Loucy (cell line): ENCODE data around the gene TJP2.

ENCODE experiments used
- H2AFZ ChIP-seq: fragments of 200-600 bp; sonication (generic); 2 replicates; pipeline ENCODE4 v1.6.0; 2016; ENCODE audit warnings: antibody characterized with exemption, mild to moderate bottlenecking, low read length, moderate library complexity
- H3F3A ChIP-seq: fragments of 200-600 bp; 2 replicates; pipeline ENCODE4 v1.6.0; 2016; ENCODE audit warnings: antibody characterized with exemption, low read depth, mild to moderate bottlenecking
- H3K27me3 ChIP-seq: fragments of 200-600 bp; sonication (generic); 2 replicates; pipeline ENCODE4 v1.6.1; 2014; ENCODE audit warnings: low read length, mild to moderate bottlenecking; ENCODE audit not compliant: insufficient read depth, poor library complexity, severe bottlenecking
- H3K36me3 ChIP-seq: fragments of 200-600 bp; sonication (generic); 2 replicates; pipeline ENCODE4 v1.6.1; 2016; ENCODE audit warnings: low read length; ENCODE audit not compliant: insufficient read depth
- H3K4me1 ChIP-seq: fragments of 200-600 bp; sonication (generic); 2 replicates; pipeline ENCODE4 v1.5.1; 2014; ENCODE audit warnings: low read length, mild to moderate bottlenecking; ENCODE audit not compliant: insufficient read depth, poor library complexity, severe bottlenecking
- H3K4me2 ChIP-seq: fragments of 200-600 bp; sonication (generic); 2 replicates; pipeline ENCODE4 v1.6.0; 2014; ENCODE audit warnings: antibody characterized with exemption, low read length, low read depth, mild to moderate bottlenecking; ENCODE audit not compliant: poor library complexity, severe bottlenecking
- H3K4me3 ChIP-seq: fragments of 200-600 bp; sonication (generic); 2 replicates; pipeline ENCODE4 v1.5.1; 2014; ENCODE audit warnings: low read length, mild to moderate bottlenecking, mixed read lengths; ENCODE audit not compliant: poor library complexity, severe bottlenecking
- H3K79me2 ChIP-seq: fragments of 200-600 bp; sonication (generic); 2 replicates; pipeline ENCODE4 v1.6.1; 2014; ENCODE audit warnings: low read length; ENCODE audit not compliant: insufficient read depth
- H3K9ac ChIP-seq: fragments of 200-600 bp; sonication (generic); 2 replicates; pipeline ENCODE4 v1.6.0; 2014; ENCODE audit warnings: mild to moderate bottlenecking, low read depth, low read length, moderate library complexity; ENCODE audit not compliant: poor library complexity, severe bottlenecking
- H3K9me2 ChIP-seq: fragments of 200-600 bp; sonication (generic); replicated peaks from 2 replicates; pipeline ENCODE4 v1.6.1; 2016; ENCODE audit warnings: low read depth, low read length, mixed read lengths
- H3K9me3 ChIP-seq: fragments of 200-600 bp; sonication (generic); 2 replicates; pipeline ENCODE4 v1.6.1; 2014; ENCODE audit warnings: mild to moderate bottlenecking, antibody characterized with exemption, low read length, low read depth; ENCODE audit not compliant: insufficient read depth
- H4K20me1 ChIP-seq: fragments of 200-600 bp; sonication (generic); 2 replicates; pipeline ENCODE4 v1.6.0; 2014; ENCODE audit warnings: antibody characterized with exemption, low read length, mild to moderate bottlenecking; ENCODE audit not compliant: insufficient read depth, poor library complexity, severe bottlenecking
- EZH2phosphoT487 ChIP-seq: fragments of 200-600 bp; IDR thresholded peaks from 2 replicates; pipeline ENCODE4 v1.6.1; 2018; ENCODE audit warnings: antibody characterized with exemption, mild to moderate bottlenecking, moderate library complexity, borderline replicate concordance
- TF ChIP-seq, protein P1 (sequence below): fragments of 200-600 bp; sonication (generic); conservative IDR thresholded peaks from 2 replicates; pipeline ENCODE4 v1.5.1; 2014; ENCODE audit warnings: mild to moderate bottlenecking, antibody characterized with exemption, low read length

TJP2 gene

DNA sequence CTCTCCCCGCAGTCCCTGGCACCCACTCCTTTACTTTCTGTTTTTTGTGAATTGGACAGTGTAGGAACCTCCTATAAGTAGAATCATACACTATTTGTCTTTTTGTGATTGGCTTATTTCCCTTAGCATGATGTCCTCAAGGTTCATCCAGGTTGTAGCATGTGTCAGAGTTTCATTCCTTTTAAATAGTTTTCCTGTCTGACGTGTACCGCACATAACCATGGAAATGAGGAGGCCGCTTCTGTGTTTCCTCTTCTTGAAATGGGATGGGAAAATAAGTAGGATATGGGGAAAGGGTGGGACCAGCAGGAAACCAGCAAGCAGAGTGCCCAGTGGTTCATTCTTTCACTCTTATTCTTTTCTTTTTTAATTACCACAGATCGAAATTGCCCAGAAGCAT, 78.4 kb downstream of the TJP2 start:
- H3K9ac ChIP-seq, result no peak overlapping the region
- peaks cover 83% of the 10 kb centered on the region; the same call in 1 of the 2 replicates for H3K36me3 ChIP-seq
- H3K27me3 ChIP-seq, result no peaks in the 10 kb centered on the region
- H4K20me1 ChIP-seq, result no peaks in the 10 kb centered on the region
- no peaks in the 10 kb centered on the region for H3K79me2 ChIP-seq
- H3K4me1 ChIP-seq, result no peaks in the 10 kb centered on the region
- H3K4me2 ChIP-seq, result no peak overlapping the region
- no peaks in the 10 kb centered on the region for H3F3A ChIP-seq
- TF ChIP-seq, protein P1, sequence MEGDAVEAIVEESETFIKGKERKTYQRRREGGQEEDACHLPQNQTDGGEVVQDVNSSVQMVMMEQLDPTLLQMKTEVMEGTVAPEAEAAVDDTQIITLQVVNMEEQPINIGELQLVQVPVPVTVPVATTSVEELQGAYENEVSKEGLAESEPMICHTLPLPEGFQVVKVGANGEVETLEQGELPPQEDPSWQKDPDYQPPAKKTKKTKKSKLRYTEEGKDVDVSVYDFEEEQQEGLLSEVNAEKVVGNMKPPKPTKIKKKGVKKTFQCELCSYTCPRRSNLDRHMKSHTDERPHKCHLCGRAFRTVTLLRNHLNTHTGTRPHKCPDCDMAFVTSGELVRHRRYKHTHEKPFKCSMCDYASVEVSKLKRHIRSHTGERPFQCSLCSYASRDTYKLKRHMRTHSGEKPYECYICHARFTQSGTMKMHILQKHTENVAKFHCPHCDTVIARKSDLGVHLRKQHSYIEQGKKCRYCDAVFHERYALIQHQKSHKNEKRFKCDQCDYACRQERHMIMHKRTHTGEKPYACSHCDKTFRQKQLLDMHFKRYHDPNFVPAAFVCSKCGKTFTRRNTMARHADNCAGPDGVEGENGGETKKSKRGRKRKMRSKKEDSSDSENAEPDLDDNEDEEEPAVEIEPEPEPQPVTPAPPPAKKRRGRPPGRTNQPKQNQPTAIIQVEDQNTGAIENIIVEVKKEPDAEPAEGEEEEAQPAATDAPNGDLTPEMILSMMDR, result no peak
- TF ChIP-seq EZH2phosphoT487, result no peak
- no peaks in the 10 kb centered on the region for H3K9me2 ChIP-seq
- H3K4me3 ChIP-seq, result no peak overlapping the region
- H2AFZ ChIP-seq, result no peak overlapping the region
- H3K9me3 ChIP-seq, result no peaks in the 10 kb centered on the region

DNA sequence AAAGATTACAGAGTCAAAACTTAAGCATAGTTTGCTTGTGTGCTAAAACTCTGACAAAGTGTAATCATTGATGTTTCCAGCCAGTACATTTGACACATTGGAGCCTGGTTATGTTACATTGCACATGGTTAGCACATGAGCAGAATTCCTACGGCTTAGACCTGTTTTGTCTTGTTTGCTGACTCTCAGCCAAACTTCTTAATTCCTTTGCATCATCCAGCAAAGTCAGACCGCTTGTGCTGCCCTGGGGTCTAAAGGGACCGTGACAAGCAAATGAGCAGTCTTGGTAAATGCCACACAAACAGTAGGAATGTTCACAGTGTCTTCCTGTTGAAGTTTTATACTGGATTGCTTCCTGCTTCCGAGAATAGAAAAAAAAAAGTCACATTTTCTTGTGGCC, 79.0 kb downstream of the TJP2 start:
- Histone ChIP-seq H2AFZ (no peak overlapping the region), H3K4me2 (no peak overlapping the region), H3K9ac (no peak overlapping the region), H3K36me3 (peaks cover 77% of the 10 kb centered on the region; the same call in 1 of the 2 replicates), H3K4me3 (no peak overlapping the region), H3K79me2 (no peaks in the 10 kb centered on the region), H4K20me1 (no peaks in the 10 kb centered on the region), H3K9me3 (no peaks in the 10 kb centered on the region), H3K27me3 (no peaks in the 10 kb centered on the region), H3K9me2 (no peaks in the 10 kb centered on the region), H3K4me1 (no peaks in the 10 kb centered on the region), H3F3A (no peaks in the 10 kb centered on the region)
- no peak for TF ChIP-seq EZH2phosphoT487
- TF ChIP-seq, protein P1, result no peak

DNA sequence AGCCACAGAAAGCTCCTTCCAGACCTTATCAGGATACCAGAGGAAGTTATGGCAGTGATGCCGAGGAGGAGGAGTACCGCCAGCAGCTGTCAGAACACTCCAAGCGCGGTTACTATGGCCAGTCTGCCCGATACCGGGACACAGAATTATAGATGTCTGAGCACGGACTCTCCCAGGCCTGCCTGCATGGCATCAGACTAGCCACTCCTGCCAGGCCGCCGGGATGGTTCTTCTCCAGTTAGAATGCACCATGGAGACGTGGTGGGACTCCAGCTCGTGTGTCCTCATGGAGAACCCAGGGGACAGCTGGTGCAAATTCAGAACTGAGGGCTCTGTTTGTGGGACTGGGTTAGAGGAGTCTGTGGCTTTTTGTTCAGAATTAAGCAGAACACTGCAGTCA, 80.1 kb downstream of the TJP2 start:
- no peaks in the 10 kb centered on the region for H3K9me2 ChIP-seq
- TF ChIP-seq EZH2phosphoT487, result no peak
- TF ChIP-seq, protein P1, result no peak
- no peak overlapping the region for H3K9ac ChIP-seq
- no peaks in the 10 kb centered on the region for H3F3A ChIP-seq
- H3K4me1 ChIP-seq, result no peaks in the 10 kb centered on the region
- H2AFZ ChIP-seq, result no peak overlapping the region
- no peaks in the 10 kb centered on the region for H3K79me2 ChIP-seq
- no peaks in the 10 kb centered on the region for H3K27me3 ChIP-seq
- H3K9me3 ChIP-seq, result no peaks in the 10 kb centered on the region
- peaks cover 66% of the 10 kb centered on the region; the same call in 1 of the 2 replicates for H3K36me3 ChIP-seq
- H3K4me2 ChIP-seq, result no peak overlapping the region
- H3K4me3 ChIP-seq, result no peak overlapping the region
- no peaks in the 10 kb centered on the region for H4K20me1 ChIP-seq
